DMS153 treated with DMSO at 0.1 percent for 48 hours (cell line): ENCODE measurements around the gene ENTHD1.
"Not testable (repeated sequence)": the region's sequence is repeated elsewhere in the genome, so short reads cannot be mapped to it uniquely, and the experiment has no call there.

ENCODE experiments used
- DNase-seq: peaks from one replicate; lab custom pipeline; 2025; ENCODE audit not compliant: unreplicated experiment; lab: John Stamatoyannopoulos, UW

Gene ENTHD1

GRCh38 chr22:39735776-39736175, 157.8 kb downstream of the ENTHD1 start:
- no peak for DNase-seq

- DNase-seq: no peak
Observed at GRCh38 chr22:39734866-39735265, 158.7 kb downstream of the ENTHD1 start.

- not testable (repeated sequence) for DNase-seq
Observed at GRCh38 chr22:39734046-39734445, 159.5 kb downstream of the ENTHD1 start.

GRCh38 chr22:39733191-39733590, 160.4 kb downstream of the ENTHD1 start:
- DNase-seq: no peak

GRCh38 chr22:39732625-39733024, 160.9 kb downstream of the ENTHD1 start:
- peak; percentile 53 for DNase-seq

- peak; percentile 56 for DNase-seq
Observed at GRCh38 chr22:39731881-39732555, 161.5 kb downstream of the ENTHD1 start.

GRCh38 chr22:39731481-39731880, 162.1 kb downstream of the ENTHD1 start:
- no peak for DNase-seq

- no peak for DNase-seq
Observed at GRCh38 chr22:39729141-39729934, 164.2 kb downstream of the ENTHD1 start.

GRCh38 chr22:39728236-39728860, 165.2 kb downstream of the ENTHD1 start:
- no peak for DNase-seq

GRCh38 chr22:39727541-39727940, 166.0 kb downstream of the ENTHD1 start:
- no peak for DNase-seq

GRCh38 chr22:39725351-39726035, 168.1 kb downstream of the ENTHD1 start:
- no peak for DNase-seq

GRCh38 chr22:39724857-39725256, 168.7 kb downstream of the ENTHD1 start:
- no peak for DNase-seq

- DNase-seq: no peak
Observed at GRCh38 chr22:39724390-39724789, 169.2 kb downstream of the ENTHD1 start.

- DNase-seq: no peak
Observed at GRCh38 chr22:39723899-39724351, 169.6 kb downstream of the ENTHD1 start.

- DNase-seq: no peak
Observed at GRCh38 chr22:39723463-39723862, 170.1 kb downstream of the ENTHD1 start.

GRCh38 chr22:39722501-39722900, 171.1 kb downstream of the ENTHD1 start:
- no peak for DNase-seq

- DNase-seq: no peak
Observed at GRCh38 chr22:39722032-39722325, 171.6 kb downstream of the ENTHD1 start.

- no peak for DNase-seq
Observed at GRCh38 chr22:39721206-39722031, 172.1 kb downstream of the ENTHD1 start.

GRCh38 chr22:39719559-39720450, 173.8 kb downstream of the ENTHD1 start:
- no peak for DNase-seq
